NB4 (cell line): ENCODE data around the gene ATP9B.

Source experiments
- POLR2A ChIP-seq: IDR thresholded peaks from 2 replicates; pipeline ENCODE4 v1.6.1; 2011; ENCODE audit warnings: mild to moderate bottlenecking; ENCODE audit not compliant: insufficient read length; ENCODE audit errors: extremely low read depth
- TF ChIP-seq, protein P1 (sequence below): IDR thresholded peaks from one replicate; pipeline ENCODE4 v1.5.1; 2012; ENCODE audit warnings: low read depth, low read length

DNA sequence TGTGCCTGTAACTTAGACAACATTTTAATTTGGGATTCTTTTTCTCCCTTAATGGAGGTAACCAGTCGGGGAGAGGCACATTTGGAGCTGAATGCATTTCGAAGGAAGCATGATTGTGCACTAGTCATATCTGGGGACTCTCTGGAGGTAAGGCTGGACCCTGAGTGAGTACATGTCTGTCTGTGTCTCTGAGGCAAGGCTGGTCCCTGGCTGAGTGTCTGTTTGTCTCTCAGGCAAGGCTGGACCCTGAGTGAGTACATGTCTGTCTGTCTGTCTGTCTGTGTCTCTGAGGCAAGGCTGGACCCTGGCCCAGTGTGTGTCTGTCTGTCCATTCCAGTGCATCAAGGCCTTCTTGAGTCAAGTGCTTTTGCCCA, 275.0 kb downstream of the ATP9B start:
- TF ChIP-seq, protein P1, sequence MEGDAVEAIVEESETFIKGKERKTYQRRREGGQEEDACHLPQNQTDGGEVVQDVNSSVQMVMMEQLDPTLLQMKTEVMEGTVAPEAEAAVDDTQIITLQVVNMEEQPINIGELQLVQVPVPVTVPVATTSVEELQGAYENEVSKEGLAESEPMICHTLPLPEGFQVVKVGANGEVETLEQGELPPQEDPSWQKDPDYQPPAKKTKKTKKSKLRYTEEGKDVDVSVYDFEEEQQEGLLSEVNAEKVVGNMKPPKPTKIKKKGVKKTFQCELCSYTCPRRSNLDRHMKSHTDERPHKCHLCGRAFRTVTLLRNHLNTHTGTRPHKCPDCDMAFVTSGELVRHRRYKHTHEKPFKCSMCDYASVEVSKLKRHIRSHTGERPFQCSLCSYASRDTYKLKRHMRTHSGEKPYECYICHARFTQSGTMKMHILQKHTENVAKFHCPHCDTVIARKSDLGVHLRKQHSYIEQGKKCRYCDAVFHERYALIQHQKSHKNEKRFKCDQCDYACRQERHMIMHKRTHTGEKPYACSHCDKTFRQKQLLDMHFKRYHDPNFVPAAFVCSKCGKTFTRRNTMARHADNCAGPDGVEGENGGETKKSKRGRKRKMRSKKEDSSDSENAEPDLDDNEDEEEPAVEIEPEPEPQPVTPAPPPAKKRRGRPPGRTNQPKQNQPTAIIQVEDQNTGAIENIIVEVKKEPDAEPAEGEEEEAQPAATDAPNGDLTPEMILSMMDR, result no peak
- no peak for TF ChIP-seq POLR2A
